Astrocyte (in vitro differentiated cells and primary cell): ENCODE measurements around the gene CENPS.

Experiments
- EZH2 ChIP-seq: IDR thresholded peaks from 2 replicates; pipeline ENCODE4 v1.6.1; 2012; ENCODE audit warnings: mild to moderate bottlenecking, low read length, inconsistent platforms; ENCODE audit not compliant: insufficient read depth
- TF ChIP-seq, protein P1 (sequence below): IDR thresholded peaks from 2 replicates; pipeline ENCODE4 v1.5.1; 2011; ENCODE audit warnings: low read depth, mild to moderate bottlenecking, inconsistent platforms, low read length, moderate library complexity; ENCODE audit not compliant: insufficient read depth

DNA sequence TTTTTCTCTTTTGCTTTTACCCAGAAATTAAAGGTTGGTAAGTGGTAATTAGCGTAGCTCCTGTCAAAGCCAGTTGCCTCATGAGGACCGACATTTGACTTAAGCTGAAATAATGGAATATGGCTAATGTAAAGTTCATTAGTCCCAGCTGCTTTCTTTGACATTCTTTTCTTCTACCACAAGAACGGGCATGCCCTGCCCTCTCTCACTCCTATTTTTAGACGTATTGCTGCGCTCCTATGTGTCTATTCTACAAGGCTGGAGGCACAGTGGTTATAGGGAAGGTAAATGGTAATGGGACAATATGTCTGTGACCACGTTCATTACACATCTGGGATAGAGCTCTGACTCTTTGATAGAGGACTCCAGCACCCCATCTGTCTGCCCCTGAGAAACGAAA, 26.4 kb downstream of the CENPS start:
- TF ChIP-seq, protein P1, sequence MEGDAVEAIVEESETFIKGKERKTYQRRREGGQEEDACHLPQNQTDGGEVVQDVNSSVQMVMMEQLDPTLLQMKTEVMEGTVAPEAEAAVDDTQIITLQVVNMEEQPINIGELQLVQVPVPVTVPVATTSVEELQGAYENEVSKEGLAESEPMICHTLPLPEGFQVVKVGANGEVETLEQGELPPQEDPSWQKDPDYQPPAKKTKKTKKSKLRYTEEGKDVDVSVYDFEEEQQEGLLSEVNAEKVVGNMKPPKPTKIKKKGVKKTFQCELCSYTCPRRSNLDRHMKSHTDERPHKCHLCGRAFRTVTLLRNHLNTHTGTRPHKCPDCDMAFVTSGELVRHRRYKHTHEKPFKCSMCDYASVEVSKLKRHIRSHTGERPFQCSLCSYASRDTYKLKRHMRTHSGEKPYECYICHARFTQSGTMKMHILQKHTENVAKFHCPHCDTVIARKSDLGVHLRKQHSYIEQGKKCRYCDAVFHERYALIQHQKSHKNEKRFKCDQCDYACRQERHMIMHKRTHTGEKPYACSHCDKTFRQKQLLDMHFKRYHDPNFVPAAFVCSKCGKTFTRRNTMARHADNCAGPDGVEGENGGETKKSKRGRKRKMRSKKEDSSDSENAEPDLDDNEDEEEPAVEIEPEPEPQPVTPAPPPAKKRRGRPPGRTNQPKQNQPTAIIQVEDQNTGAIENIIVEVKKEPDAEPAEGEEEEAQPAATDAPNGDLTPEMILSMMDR: no peak
- TF ChIP-seq EZH2: no peak
